Large intestine (tissue), 3 donors: ENCODE measurements around the gene EIF4G3. TPM values are rescaled to one million over a fixed set of nuclear protein-coding genes. Genes with fewer than 3 reads are reported as not detected.

Source experiments
- DNase-seq, 2 donors: peaks; one replicate each; pipeline versions ENCODE4 v3.0.0 to v3.0.0-alpha.2; 2013
- H3K27ac ChIP-seq: one replicate; pipeline ENCODE4 v1.5.1; 2013; ENCODE audit warnings: low read length
- H3K27me3 ChIP-seq: 2 replicates; pipeline ENCODE4 v1.6.1; 2013; ENCODE audit warnings: low read length; ENCODE audit not compliant: control insufficient read depth, insufficient read depth
- H3K36me3 ChIP-seq: 2 replicates; pipeline ENCODE4 v1.6.1; 2013; ENCODE audit warnings: low read length; ENCODE audit not compliant: control insufficient read depth, insufficient read depth
- H3K4me1 ChIP-seq: one replicate; pipeline ENCODE4 v1.6.1; 2013; ENCODE audit warnings: low read length; ENCODE audit not compliant: control insufficient read depth, insufficient read depth
- H3K4me3 ChIP-seq: one replicate; pipeline ENCODE4 v1.5.1; 2013; ENCODE audit warnings: low read length
- H3K9me3 ChIP-seq: one replicate; pipeline ENCODE4 v1.6.1; 2013; ENCODE audit warnings: mild to moderate bottlenecking, low read depth, low read length, moderate library complexity; ENCODE audit not compliant: control insufficient read depth
- WGBS: methylation state at CpG from one replicate; pipeline ENCODE4 v1.1.5; 2013; ENCODE audit warnings: low lambda C conversion rate; ENCODE audit not compliant: insufficient coverage; 5-methylcytosine and 5-hydroxymethylcytosine counted together
- polyA plus RNA-seq: library from polyadenylated mRNA; unstranded; fragments of 120-200 nt; gene quantifications from one replicate; pipeline ENCODE4 v1.2.1, GENCODE V29; 2013

Gene EIF4G3
- polyA plus RNA-seq, 1 donor: 37.8 TPM

- no peaks in the 10 kb centered on the region for H3K4me1 ChIP-seq
- no peak for DNase-seq
- H3K9me3 ChIP-seq: no peaks in the 10 kb centered on the region
- no peak overlapping the region for H3K4me3 ChIP-seq
- H3K36me3 ChIP-seq: peaks cover 4% of the 10 kb centered on the region
- no peak overlapping the region for H3K27ac ChIP-seq
- H3K27me3 ChIP-seq: no peaks in the 10 kb centered on the region
- WGBS: no CpG with 5 or more reads among the region's 1 CpG
These were observed 218.3 kb downstream of the EIF4G3 start for GRCh38 chr1:20958430-20958829.

GRCh38 chr1:20956272-20956671, 220.4 kb downstream of the EIF4G3 start:
- WGBS: no CpG with 5 or more reads among the region's 1 CpG
- Histone ChIP-seq H3K27ac (no peak overlapping the region), H3K4me1 (no peaks in the 10 kb centered on the region), H3K4me3 (no peak overlapping the region), H3K27me3 (no peaks in the 10 kb centered on the region), H3K36me3 (peaks cover 4% of the 10 kb centered on the region), H3K9me3 (no peaks in the 10 kb centered on the region)
- no peak for DNase-seq

- no peak overlapping the region for H3K27ac ChIP-seq
These were observed 226.0 kb downstream of the EIF4G3 start for GRCh38 chr1:20950679-20951078.

GRCh38 chr1:20949871-20950590, 226.7 kb downstream of the EIF4G3 start:
- no peak overlapping the region for H3K4me3 ChIP-seq
- no peaks in the 10 kb centered on the region for H3K9me3 ChIP-seq
- 90% methylated on average over 4 of the region's 9 CpGs for WGBS
- no peaks in the 10 kb centered on the region for H3K27me3 ChIP-seq
- H3K4me1 ChIP-seq: no peaks in the 10 kb centered on the region
- H3K36me3 ChIP-seq: peaks cover 5% of the 10 kb centered on the region
- no peak overlapping the region for H3K27ac ChIP-seq
- DNase-seq: no peak

More at GRCh38 chr1:20950679-20951078, 226.0 kb downstream of the EIF4G3 start:
- 100% methylated on average over 1 of the region's 3 CpGs for whole genome bisulfite sequencing
- Histone ChIP-seq H3K27me3 (no peaks in the 10 kb centered on the region), H3K9me3 (no peaks in the 10 kb centered on the region), H3K4me3 (no peak overlapping the region), H3K36me3 (peaks cover 5% of the 10 kb centered on the region), H3K4me1 (no peaks in the 10 kb centered on the region)
- DNase-seq: no peak

- H3K27me3 ChIP-seq: no peaks in the 10 kb centered on the region
- no peak overlapping the region for H3K4me3 ChIP-seq
- no peaks in the 10 kb centered on the region for H3K9me3 ChIP-seq
- H3K36me3 ChIP-seq: peaks cover 3% of the 10 kb centered on the region
- H3K27ac ChIP-seq: no peak overlapping the region
- WGBS: 80% methylated on average over 3 of the region's 6 CpGs
- DNase-seq: no peak
- no peaks in the 10 kb centered on the region for H3K4me1 ChIP-seq
These were observed 228.6 kb downstream of the EIF4G3 start for GRCh38 chr1:20948101-20948500.

- Histone ChIP-seq H3K36me3 (peaks cover 3% of the 10 kb centered on the region), H3K27ac (no peak overlapping the region), H3K27me3 (no peaks in the 10 kb centered on the region), H3K9me3 (no peaks in the 10 kb centered on the region), H3K4me3 (no peak overlapping the region), H3K4me1 (no peaks in the 10 kb centered on the region)
- no peak for DNase-seq
- WGBS: 100% methylated on average over 2 of the region's 2 CpGs
These were observed 229.3 kb downstream of the EIF4G3 start for GRCh38 chr1:20947409-20947808.

GRCh38 chr1:20936621-20937020, 240.1 kb downstream of the EIF4G3 start:
- DNase-seq: no peak
- no CpG with 5 or more reads among the region's 2 CpGs for WGBS

GRCh38 chr1:20936216-20936615, 240.5 kb downstream of the EIF4G3 start:
- Histone ChIP-seq H3K27ac (no peak overlapping the region), H3K27me3 (no peaks in the 10 kb centered on the region), H3K36me3 (peaks cover 8% of the 10 kb centered on the region), H3K4me3 (no peak overlapping the region), H3K9me3 (no peaks in the 10 kb centered on the region), H3K4me1 (no peaks in the 10 kb centered on the region)
- DNase-seq: no peak
- WGBS: 100% methylated on average over 1 of the region's 2 CpGs

More at GRCh38 chr1:20936621-20937020, 240.1 kb downstream of the EIF4G3 start:
- H3K4me3 ChIP-seq: no peak overlapping the region
- H3K27ac ChIP-seq: peak overlapping the region; percentile 20
- peaks cover 12% of the 10 kb centered on the region for H3K36me3 ChIP-seq
- no peaks in the 10 kb centered on the region for H3K4me1 ChIP-seq
- no peaks in the 10 kb centered on the region for H3K27me3 ChIP-seq
- no peaks in the 10 kb centered on the region for H3K9me3 ChIP-seq

GRCh38 chr1:20935717-20936116, 241.0 kb downstream of the EIF4G3 start:
- Histone ChIP-seq H3K36me3 (peaks cover 6% of the 10 kb centered on the region), H3K4me1 (no peaks in the 10 kb centered on the region), H3K27ac (no peak overlapping the region), H3K27me3 (no peaks in the 10 kb centered on the region), H3K9me3 (no peaks in the 10 kb centered on the region), H3K4me3 (no peak overlapping the region)
- no CpG with 5 or more reads among the region's 1 CpG for WGBS
- no peak for DNase-seq

GRCh38 chr1:20932437-20932977, 244.2 kb downstream of the EIF4G3 start:
- H3K27me3 ChIP-seq: no peaks in the 10 kb centered on the region
- no peak overlapping the region for H3K4me3 ChIP-seq
- H3K4me1 ChIP-seq: no peaks in the 10 kb centered on the region
- no peak overlapping the region for H3K27ac ChIP-seq
- no peaks in the 10 kb centered on the region for H3K9me3 ChIP-seq
- no peak for DNase-seq
- peaks cover 4% of the 10 kb centered on the region for H3K36me3 ChIP-seq
- whole genome bisulfite sequencing: 71% methylated on average over 1 of the region's 8 CpGs
